Smooth muscle cell (in vitro differentiated cells): ENCODE measurements around the gene FER. TPM values are rescaled to one million over a fixed set of nuclear protein-coding genes. Genes with fewer than 3 reads are reported as not detected.
"Not testable (repeated sequence)": the region's sequence is repeated elsewhere in the genome, so short reads cannot be mapped to it uniquely, and the experiment has no call there.

Experiments used
- DNase-seq: peaks from one replicate; lab custom pipeline; 2025; ENCODE audit not compliant: unreplicated experiment; lab: John Stamatoyannopoulos, UW
- H2AFZ ChIP-seq: fragments of 200-600 bp; sonication (generic); 2 replicates; pipeline ENCODE4 v1.6.0; 2016; ENCODE audit warnings: antibody characterized with exemption, low read depth, mild to moderate bottlenecking
- H3F3A ChIP-seq: fragments of 200-600 bp; sonication (generic); 2 replicates; pipeline ENCODE4 v1.6.0; 2017; ENCODE audit warnings: antibody characterized with exemption, low read depth
- H3K27ac ChIP-seq: fragments of 200-600 bp; sonication (generic); 2 replicates; pipeline ENCODE4 v1.5.1; 2016; ENCODE audit warnings: low read depth, mild to moderate bottlenecking
- H3K27me3 ChIP-seq: fragments of 200-600 bp; sonication (generic); 2 replicates; pipeline ENCODE4 v1.6.1; 2016; ENCODE audit warnings: low read depth, mild to moderate bottlenecking
- H3K36me3 ChIP-seq: fragments of 200-600 bp; sonication (generic); 2 replicates; pipeline ENCODE4 v1.5.1; 2016; ENCODE audit warnings: low read depth
- H3K4me1 ChIP-seq: fragments of 200-600 bp; sonication (generic); 2 replicates; pipeline ENCODE4 v1.5.1; 2016; ENCODE audit warnings: low read depth
- H3K4me2 ChIP-seq: fragments of 200-600 bp; sonication (generic); 2 replicates; pipeline ENCODE4 v1.6.0; 2016; ENCODE audit warnings: mild to moderate bottlenecking
- H3K4me3 ChIP-seq: fragments of 200-600 bp; sonication (generic); 2 replicates; pipeline ENCODE4 v1.5.1; 2016; ENCODE audit warnings: mild to moderate bottlenecking
- H3K79me2 ChIP-seq: fragments of 200-600 bp; sonication (generic); 2 replicates; pipeline ENCODE4 v1.6.0; 2016; ENCODE audit warnings: low read depth, mild to moderate bottlenecking
- H3K9ac ChIP-seq: fragments of 200-600 bp; sonication (generic); 2 replicates; pipeline ENCODE4 v1.6.0; 2016; ENCODE audit warnings: low read depth
- H3K9me3 ChIP-seq: fragments of 200-600 bp; sonication (generic); replicated peaks from 2 replicates; pipeline ENCODE4 v1.5.1; 2016; ENCODE audit warnings: low read depth
- H4K20me1 ChIP-seq: fragments of 200-600 bp; sonication (generic); 2 replicates; pipeline ENCODE4 v1.6.0; 2016; ENCODE audit warnings: low read depth
- WGBS: methylation state at CpG from one replicate; pipeline ENCODE4 v1.1.7; 2016; ENCODE audit warnings: low lambda C conversion rate; 5-methylcytosine and 5-hydroxymethylcytosine counted together
- polyA plus RNA-seq: library from polyadenylated mRNA; unstranded; fragments of >200 nt; fragmentation: Nextera tagmentation; extraction: Ambion mirVana; gene quantifications from 2 replicates; pipeline ENCODE4 v1.2.1, GENCODE V29; 2016
- total RNA-seq: library from RNA; depleted of rRNA; stranded (reverse); fragments of >200 nt; gene quantifications from 2 replicates; pipeline ENCODE4 v1.2.3, GENCODE V29; 2014
- TF ChIP-seq, protein P1 (sequence below): fragments of 200-600 bp; sonication (generic); IDR thresholded peaks from 2 replicates; pipeline ENCODE4 v1.5.1; 2017; ENCODE audit warnings: borderline replicate concordance, mild to moderate bottlenecking, antibody characterized with exemption; ENCODE audit not compliant: insufficient read depth, poor library complexity, severe bottlenecking

The FER gene
- total and polyA plus RNA-seq, 2 experiments from 2014 or later: 15.6 to 16.4 TPM

DNA sequence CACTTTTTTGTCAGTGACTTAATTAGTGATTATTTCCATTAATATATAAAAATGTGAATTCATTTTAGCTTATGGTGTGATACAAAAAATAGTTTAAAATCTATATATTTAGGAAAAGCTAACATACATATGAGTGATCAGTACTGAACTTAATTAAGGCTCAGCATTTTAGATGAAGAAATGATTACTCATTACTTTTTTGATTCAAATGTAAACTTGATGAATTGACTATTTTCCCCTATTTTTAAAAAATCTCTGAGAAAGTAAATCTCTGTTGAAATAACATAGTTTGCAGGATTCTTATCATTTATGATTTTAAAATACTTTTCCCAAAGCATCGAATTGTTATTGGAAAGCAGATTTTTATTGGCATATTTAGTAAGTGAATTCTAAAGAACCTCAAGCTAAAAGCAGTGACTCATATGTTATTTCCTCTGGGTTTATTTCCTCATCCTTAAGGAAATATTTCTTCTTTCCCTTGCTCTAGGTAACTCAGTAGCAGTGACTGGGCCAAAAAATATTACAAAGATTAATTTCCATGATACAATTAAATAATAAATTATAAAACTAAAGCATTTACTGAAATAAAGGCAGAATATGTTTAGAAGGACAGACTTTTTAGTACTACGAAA lies 290.6 kb downstream of the FER start:
- Histone ChIP-seq H3F3A (no peaks in the 10 kb centered on the region), H3K36me3 (no peaks in the 10 kb centered on the region), H3K9me3 (no peaks in the 10 kb centered on the region), H3K9ac (no peak overlapping the region), H3K4me3 (no peak overlapping the region), H3K27me3 (no peaks in the 10 kb centered on the region), H3K4me1 (no peaks in the 10 kb centered on the region), H2AFZ (no peak overlapping the region), H3K79me2 (no peaks in the 10 kb centered on the region), H4K20me1 (no peaks in the 10 kb centered on the region), H3K27ac (no peak overlapping the region), H3K4me2 (no peak overlapping the region)
- TF ChIP-seq, protein P1, sequence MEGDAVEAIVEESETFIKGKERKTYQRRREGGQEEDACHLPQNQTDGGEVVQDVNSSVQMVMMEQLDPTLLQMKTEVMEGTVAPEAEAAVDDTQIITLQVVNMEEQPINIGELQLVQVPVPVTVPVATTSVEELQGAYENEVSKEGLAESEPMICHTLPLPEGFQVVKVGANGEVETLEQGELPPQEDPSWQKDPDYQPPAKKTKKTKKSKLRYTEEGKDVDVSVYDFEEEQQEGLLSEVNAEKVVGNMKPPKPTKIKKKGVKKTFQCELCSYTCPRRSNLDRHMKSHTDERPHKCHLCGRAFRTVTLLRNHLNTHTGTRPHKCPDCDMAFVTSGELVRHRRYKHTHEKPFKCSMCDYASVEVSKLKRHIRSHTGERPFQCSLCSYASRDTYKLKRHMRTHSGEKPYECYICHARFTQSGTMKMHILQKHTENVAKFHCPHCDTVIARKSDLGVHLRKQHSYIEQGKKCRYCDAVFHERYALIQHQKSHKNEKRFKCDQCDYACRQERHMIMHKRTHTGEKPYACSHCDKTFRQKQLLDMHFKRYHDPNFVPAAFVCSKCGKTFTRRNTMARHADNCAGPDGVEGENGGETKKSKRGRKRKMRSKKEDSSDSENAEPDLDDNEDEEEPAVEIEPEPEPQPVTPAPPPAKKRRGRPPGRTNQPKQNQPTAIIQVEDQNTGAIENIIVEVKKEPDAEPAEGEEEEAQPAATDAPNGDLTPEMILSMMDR: no peak
- DNase-seq: no peak
- 93% methylated on average over 2 of the region's 2 CpGs for WGBS

DNA sequence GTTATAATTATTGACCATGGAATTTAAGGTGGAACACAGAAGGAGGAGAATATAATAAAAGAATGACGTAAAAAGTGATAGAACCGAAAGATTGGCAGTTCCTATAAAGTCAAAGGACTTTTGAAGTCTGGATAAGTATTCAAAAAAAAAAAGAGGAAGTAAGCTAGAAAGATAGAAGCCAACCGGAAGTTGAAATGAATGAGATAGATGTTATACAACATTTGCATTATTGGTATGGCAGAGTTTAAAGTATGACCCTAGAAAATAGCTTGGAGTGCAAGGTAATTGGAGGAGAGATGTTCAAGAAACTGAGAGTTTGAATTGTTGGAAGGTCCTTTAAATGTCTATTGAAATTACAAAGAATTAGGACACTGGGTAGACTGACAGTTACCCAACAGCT lies 293.6 kb downstream of the FER start:
- Histone ChIP-seq H3K79me2 (no peaks in the 10 kb centered on the region), H3K4me1 (no peaks in the 10 kb centered on the region), H3K36me3 (no peaks in the 10 kb centered on the region), H3K4me3 (no peak overlapping the region), H2AFZ (no peak overlapping the region), H3F3A (no peaks in the 10 kb centered on the region), H3K27ac (no peak overlapping the region), H4K20me1 (no peaks in the 10 kb centered on the region), H3K9me3 (no peaks in the 10 kb centered on the region), H3K4me2 (no peak overlapping the region), H3K27me3 (no peaks in the 10 kb centered on the region), H3K9ac (no peak overlapping the region)
- DNase-seq: no peak
- TF ChIP-seq, protein P1: no peak
- WGBS: 94% methylated on average over 3 of the region's 3 CpGs

DNA sequence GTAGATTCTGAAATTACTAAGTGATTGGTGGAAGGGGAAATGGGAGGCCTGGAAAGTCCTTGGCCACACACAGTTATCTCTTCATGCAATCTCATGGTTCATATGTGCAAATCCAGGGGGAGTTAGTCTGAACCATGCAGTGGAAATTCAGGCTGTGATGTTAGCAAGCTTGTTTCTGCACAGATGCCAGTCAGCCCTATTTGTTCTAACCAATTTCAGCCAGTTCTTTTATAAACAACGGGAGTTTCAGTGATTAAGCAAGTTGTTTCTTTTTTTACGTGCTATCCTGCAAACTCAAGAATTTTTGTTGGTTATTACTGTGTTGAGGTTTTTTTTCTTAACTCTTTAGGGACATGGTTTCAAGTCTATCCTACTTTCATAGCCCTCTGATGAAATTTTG lies 298.0 kb downstream of the FER start:
- DNase-seq: no peak
- Histone ChIP-seq H3K79me2 (no peaks in the 10 kb centered on the region), H3K4me2 (no peak overlapping the region), H3K9ac (no peak overlapping the region), H3K4me3 (no peak overlapping the region), H3K27ac (no peak overlapping the region), H3K9me3 (no peaks in the 10 kb centered on the region), H3K4me1 (peaks cover 5% of the 10 kb centered on the region), H3K27me3 (no peaks in the 10 kb centered on the region), H4K20me1 (no peaks in the 10 kb centered on the region), H3F3A (no peaks in the 10 kb centered on the region), H2AFZ (no peak overlapping the region), H3K36me3 (no peaks in the 10 kb centered on the region)
- 18% methylated on average over 2 of the region's 2 CpGs for WGBS
- TF ChIP-seq, protein P1: no peak

DNA sequence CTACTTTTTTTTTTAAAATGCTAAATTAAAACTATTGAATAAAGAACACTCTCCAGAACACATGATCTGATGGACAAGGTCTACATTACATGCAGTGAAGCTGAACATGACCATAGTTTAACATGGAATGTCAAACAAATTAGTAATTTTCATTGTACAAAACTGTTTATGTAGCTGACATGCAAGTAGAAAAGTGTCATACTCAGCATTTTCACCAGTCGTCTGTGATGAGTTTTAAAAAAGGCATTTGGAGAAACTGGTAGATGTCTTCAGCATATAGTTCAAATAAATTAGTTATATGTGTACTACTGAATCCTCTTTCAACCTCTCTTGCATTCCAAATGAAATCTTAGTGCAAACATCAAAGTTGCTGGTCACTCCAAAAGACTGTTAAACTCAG lies 301.9 kb downstream of the FER start:
- Histone ChIP-seq H4K20me1 (no peaks in the 10 kb centered on the region), H3K27me3 (no peaks in the 10 kb centered on the region), H3F3A (no peaks in the 10 kb centered on the region), H2AFZ (no peak overlapping the region), H3K4me1 (peaks cover 5% of the 10 kb centered on the region), H3K79me2 (no peaks in the 10 kb centered on the region), H3K36me3 (no peaks in the 10 kb centered on the region), H3K27ac (peak overlapping the region; percentile 60), H3K4me3 (no peak overlapping the region), H3K9ac (no peak overlapping the region), H3K4me2 (peak overlapping the region; percentile 57), H3K9me3 (no peaks in the 10 kb centered on the region)
- TF ChIP-seq, protein P1: no peak
- WGBS: 14% methylated on average over 1 of the region's 1 CpG
- DNase-seq: no peak

DNA sequence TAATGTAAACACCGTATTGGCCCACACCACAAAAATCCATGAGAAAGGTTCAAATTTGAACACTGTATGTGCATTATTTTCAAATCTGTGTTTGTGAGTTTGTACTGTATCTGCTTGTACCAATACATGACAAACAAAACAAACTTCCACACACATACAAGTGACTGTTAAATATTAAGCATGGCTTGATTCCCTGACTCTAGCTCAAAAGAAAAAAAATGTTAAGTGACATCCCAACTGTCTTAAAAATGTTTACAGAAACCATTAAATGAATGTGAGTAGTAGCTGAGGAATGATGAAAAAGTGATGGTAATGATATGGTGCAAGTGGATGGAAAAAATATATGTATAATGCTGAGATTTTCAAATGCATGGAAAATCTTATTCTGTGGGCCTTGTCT lies 302.6 kb downstream of the FER start:
- H3K4me1 ChIP-seq, H3K4me3 ChIP-seq, H3K9ac ChIP-seq, H3K9me3 ChIP-seq, H4K20me1 ChIP-seq, H3K27me3 ChIP-seq, H3F3A ChIP-seq, H2AFZ ChIP-seq, H3K79me2 ChIP-seq, DNase-seq, H3K36me3 ChIP-seq: not testable (repeated sequence)
- Histone ChIP-seq H3K4me2 (peak overlapping the region; percentile 57), H3K27ac (peak overlapping the region; percentile 60)
- WGBS: 84% methylated on average over 1 of the region's 1 CpG
